ENCODE data around the gene ALDH1L2.

- TF ChIP-seq POLR2AphosphoS5 (IDR thresholded peaks at IDR 0.05; ENCODE audit: low read depth, low read length) (no peak), REST (IDR thresholded peaks at IDR 0.05; ENCODE audit: insufficient read depth in 1 of 2, low read depth in 2 of 2, low read length in 2 of 2) (no peak), SIN3A (IDR thresholded peaks at IDR 0.05; ENCODE audit: borderline replicate concordance, insufficient read depth, low read length) (no peak), TAF1 (IDR thresholded peaks at IDR 0.05; ENCODE audit: borderline replicate concordance, insufficient read depth, low read length) (no peak)
These were observed 63.9 kb downstream of the ALDH1L2 start for GRCh38 chr12:105020241-105020962.

All from PFSK-1 (cell line).